Activated naive CD8-positive, alpha-beta T cell treated with anti-CD3 and anti-CD28 coated beads for 36 hours (primary cell): ENCODE results near the gene NNT. TPM values are rescaled to one million over a fixed set of nuclear protein-coding genes. Genes with fewer than 3 reads are reported as not detected.
"Not testable (repeated sequence)": the region's sequence is repeated elsewhere in the genome, so short reads cannot be mapped to it uniquely, and the experiment has no call there.

ENCODE experiments used
- DNase-seq: peaks from one replicate; pipeline ENCODE4 v3.0.0; 2021
- H3K27ac Mint-ChIP-seq: one replicate; pipeline ENCODE4 v1.8.0; 2022; ENCODE audit warnings: mild to moderate bottlenecking, moderate library complexity, mixed read lengths
- H3K27me3 Mint-ChIP-seq: one replicate; pipeline ENCODE4 v1.8.0; 2022; ENCODE audit warnings: mild to moderate bottlenecking, mixed read lengths
- H3K36me3 Mint-ChIP-seq: one replicate; pipeline ENCODE4 v1.8.0; 2021; ENCODE audit warnings: mild to moderate bottlenecking, mixed read lengths
- H3K4me1 Mint-ChIP-seq: one replicate; pipeline ENCODE4 v1.8.0; 2021; ENCODE audit warnings: mixed read lengths
- H3K4me3 Mint-ChIP-seq: one replicate; pipeline ENCODE4 v1.8.0; 2022; ENCODE audit warnings: mild to moderate bottlenecking, moderate library complexity, mixed read lengths
- H3K9me3 Mint-ChIP-seq: one replicate; pipeline ENCODE4 v1.8.0; 2022; ENCODE audit warnings: mixed read lengths
- total RNA-seq, 2 experiments: library from RNA; stranded (reverse); gene quantifications; one replicate each; pipeline ENCODE4 v1.2.3, GENCODE V29; 2021

Gene NNT
- total RNA-seq, 2 experiments from 2014 or later, result 69.7 to 71.8 TPM

DNA sequence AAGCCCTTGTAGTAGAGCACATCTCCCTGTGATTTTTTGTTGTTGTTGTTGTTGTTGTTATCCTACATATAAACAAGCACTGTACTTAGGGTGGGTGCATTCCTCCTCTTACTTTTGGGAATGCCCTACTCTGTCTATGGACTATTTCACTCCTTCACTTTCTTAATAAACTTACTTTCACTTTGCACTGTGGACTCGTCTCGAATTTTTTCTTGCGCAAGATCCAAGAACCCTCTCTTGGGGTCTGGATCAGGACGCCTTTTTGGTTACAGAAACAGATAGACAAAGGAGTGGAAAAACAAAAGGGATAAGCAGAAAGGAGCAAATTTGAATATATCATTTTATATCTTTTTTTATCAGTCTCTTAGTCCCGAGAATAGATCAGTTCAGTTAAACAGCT is 31.7 kb upstream of the NNT start:
- peaks cover 5% of the 10 kb centered on the region for H3K4me1 Mint-ChIP-seq
- DNase-seq, result no peak
- peaks cover 16% of the 10 kb centered on the region for H3K36me3 Mint-ChIP-seq
- H3K27me3 Mint-ChIP-seq, result no peaks in the 10 kb centered on the region
- no peak overlapping the region for H3K4me3 Mint-ChIP-seq
- no peaks in the 10 kb centered on the region for H3K9me3 Mint-ChIP-seq
- H3K27ac Mint-ChIP-seq, result no peak overlapping the region

DNA sequence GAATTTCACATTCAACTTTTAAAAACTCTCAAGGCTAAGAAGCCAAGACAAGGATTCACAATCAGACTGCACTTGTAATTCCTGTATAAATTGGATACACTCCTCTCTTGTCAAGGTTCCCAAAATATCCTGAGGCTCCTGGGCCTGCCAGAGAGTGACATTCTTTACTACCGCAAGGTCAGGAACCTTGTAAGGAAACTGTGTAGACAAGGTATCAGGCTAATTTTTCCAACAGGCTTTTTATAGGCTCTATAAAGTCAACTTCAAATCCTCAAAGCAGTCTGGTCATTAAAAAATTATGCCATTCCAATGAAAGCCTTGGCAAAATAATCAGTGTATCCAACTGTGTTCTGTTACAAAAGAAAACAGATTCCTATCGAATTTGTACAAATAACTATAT is 30.6 kb upstream of the NNT start:
- Mint-ChIP-seq H3K4me1 (peaks cover 5% of the 10 kb centered on the region), H3K4me3 (no peak overlapping the region), H3K27me3 (no peaks in the 10 kb centered on the region), H3K9me3 (no peaks in the 10 kb centered on the region), H3K27ac (no peak overlapping the region), H3K36me3 (peaks cover 22% of the 10 kb centered on the region)
- no peak for DNase-seq

DNA sequence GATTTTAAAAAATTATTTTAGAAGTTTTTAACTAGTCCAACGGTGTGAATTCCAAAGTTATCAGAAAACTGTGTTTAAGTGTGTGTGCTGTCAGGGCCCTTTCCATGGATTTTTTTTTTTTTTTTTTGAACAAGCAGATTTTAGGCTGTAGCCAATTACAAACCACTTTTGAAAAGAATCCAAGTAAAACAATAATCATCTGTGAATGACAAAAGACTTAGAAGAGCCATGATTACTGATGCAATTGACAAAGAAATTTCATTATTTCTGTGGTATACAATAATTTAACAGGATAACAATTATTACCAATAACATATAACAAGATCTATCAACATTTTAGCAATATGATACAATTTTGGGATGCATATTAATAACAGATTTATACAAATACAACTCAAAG is 29.9 kb upstream of the NNT start:
- Mint-ChIP-seq H3K36me3 (peaks cover 22% of the 10 kb centered on the region), H3K4me3 (no peak overlapping the region), H3K4me1 (peaks cover 2% of the 10 kb centered on the region), H3K27ac (no peak overlapping the region), H3K27me3 (no peaks in the 10 kb centered on the region), H3K9me3 (no peaks in the 10 kb centered on the region)
- DNase-seq, result no peak

DNA sequence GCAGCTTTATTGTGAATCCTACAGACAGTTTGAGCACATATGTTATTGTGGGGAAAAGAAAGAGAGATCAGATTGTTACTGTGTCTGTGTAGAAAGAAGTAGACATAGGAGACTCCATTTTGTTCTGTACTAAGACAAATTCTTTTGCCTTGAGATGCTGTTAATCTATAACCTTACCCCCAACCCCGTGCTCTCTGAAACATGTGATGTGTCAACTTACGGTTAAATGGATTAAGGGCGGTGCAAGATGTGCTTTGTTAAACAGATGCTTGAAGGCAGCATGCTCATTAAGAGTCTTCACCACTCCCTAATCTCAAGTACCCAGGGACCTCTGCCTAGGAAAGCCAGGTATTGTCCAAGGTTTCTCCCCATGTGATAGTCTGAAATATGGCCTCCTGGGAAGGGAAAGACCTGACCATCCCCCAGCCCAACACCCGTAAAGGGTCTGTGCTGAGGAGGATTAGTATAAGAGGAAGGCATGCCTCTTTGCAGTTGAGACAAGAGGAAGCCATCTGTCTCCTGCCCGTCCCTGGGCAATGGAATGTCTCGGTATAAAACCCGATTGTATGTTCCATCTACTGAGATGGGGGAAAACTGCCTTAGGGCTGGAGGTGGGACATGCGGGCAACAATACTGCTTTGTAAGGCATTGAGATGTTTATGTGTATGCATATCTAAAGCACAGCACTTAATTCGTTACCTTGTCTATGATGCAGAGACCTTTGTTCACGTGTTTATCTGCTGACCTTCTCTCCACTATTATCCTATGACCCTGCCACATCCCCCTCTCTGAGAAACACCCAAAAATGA is 22.4 kb upstream of the NNT start:
- not testable (repeated sequence) for H3K4me3 Mint-ChIP-seq, H3K4me1 Mint-ChIP-seq, H3K27me3 Mint-ChIP-seq, H3K9me3 Mint-ChIP-seq, DNase-seq, H3K27ac Mint-ChIP-seq
- H3K36me3 Mint-ChIP-seq, result peaks cover 23% of the 10 kb centered on the region

DNA sequence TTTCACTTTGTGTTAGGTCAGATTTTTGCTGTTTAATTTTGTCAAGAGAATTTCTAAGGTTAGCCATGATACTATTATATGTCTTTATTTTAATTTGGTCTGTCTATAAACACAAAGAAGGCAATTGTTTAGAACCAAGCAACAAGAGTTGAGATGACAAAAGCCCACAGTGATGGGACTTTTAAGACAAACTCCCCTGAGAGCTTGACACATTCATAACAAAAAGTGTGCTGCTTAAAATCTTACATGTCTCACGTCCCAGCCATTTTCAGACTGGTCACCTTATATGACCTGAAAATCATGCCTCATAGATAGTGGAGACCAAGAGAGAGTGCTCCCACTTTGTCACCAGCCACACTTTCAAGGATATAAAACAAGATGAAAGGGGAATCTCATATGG is 21.6 kb upstream of the NNT start:
- H3K27ac Mint-ChIP-seq, result no peak overlapping the region
- H3K9me3 Mint-ChIP-seq, result no peaks in the 10 kb centered on the region
- H3K4me1 Mint-ChIP-seq, result peaks cover 5% of the 10 kb centered on the region
- H3K36me3 Mint-ChIP-seq, result peaks cover 15% of the 10 kb centered on the region
- no peaks in the 10 kb centered on the region for H3K27me3 Mint-ChIP-seq
- no peak overlapping the region for H3K4me3 Mint-ChIP-seq
- no peak for DNase-seq

DNA sequence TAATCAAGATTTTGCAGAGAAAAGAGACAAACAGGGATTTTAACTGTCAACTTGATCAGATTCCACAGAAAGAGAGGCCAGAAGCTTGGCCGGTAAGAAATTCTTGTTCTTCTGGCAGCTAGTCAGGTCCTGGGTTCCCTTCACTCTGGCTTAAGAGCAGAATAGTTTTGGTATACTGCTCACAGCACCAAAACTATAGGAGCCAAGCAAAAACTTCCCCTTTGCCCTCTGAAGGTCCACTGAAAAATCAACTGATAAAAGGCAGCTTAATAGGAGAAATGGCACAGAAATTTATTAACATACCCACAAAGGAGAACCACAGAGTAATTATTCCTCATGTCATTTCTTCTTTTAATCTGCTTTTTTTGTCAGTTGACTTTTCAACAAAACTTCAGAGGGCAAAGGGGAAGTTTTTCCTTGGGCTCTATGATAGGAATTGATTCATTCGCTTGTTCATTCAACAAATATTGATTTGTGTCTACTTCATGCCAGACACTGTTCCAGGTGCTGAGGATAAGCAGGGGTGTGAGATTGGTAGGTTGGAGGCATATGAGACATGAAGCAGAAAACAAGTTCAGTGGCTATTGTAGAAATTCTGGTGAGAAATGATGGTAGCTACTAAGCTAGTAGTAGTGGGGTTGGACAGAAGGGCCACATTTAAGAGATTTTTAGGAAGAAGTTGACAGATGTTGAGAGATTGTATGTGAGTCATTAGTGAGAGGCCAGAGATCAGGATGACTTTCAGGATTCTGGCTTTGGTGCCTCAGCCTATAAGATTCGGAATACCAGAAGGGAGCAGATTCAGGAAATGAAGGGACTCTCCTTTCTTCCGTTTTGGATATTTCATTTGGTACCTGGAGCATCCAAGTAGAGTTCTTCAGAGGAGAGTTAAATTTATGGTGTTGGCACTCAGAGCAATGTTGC is 20.6 kb upstream of the NNT start:
- Mint-ChIP-seq H3K27me3 (no peaks in the 10 kb centered on the region), H3K4me1 (peaks cover 5% of the 10 kb centered on the region), H3K36me3 (peaks cover 15% of the 10 kb centered on the region), H3K27ac (no peak overlapping the region), H3K9me3 (no peaks in the 10 kb centered on the region), H3K4me3 (no peak overlapping the region)
- DNase-seq, result no peak

DNA sequence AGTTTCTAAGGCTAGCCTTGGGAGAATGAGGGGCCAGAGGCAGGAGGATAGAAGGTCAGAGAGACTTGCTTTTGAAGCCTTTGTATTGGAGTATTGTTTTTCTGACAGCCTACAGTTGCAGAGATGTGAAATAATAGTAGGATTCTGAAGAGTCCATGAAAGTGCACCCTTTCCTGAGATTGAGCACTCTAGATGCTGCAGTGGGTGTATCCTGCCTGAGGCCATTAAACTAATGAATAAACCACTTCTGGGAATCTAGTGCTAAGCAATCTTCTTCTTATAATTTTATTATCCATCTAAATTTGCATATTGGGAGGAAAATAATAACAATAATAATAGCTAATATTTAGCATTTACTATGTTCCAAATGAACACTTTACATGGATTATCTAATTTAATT is 19.3 kb upstream of the NNT start:
- H3K4me1 Mint-ChIP-seq, result peaks cover 5% of the 10 kb centered on the region
- no peaks in the 10 kb centered on the region for H3K27me3 Mint-ChIP-seq
- no peak for DNase-seq
- H3K9me3 Mint-ChIP-seq, result no peaks in the 10 kb centered on the region
- peaks cover 15% of the 10 kb centered on the region for H3K36me3 Mint-ChIP-seq
- no peak overlapping the region for H3K27ac Mint-ChIP-seq
- H3K4me3 Mint-ChIP-seq, result no peak overlapping the region

DNA sequence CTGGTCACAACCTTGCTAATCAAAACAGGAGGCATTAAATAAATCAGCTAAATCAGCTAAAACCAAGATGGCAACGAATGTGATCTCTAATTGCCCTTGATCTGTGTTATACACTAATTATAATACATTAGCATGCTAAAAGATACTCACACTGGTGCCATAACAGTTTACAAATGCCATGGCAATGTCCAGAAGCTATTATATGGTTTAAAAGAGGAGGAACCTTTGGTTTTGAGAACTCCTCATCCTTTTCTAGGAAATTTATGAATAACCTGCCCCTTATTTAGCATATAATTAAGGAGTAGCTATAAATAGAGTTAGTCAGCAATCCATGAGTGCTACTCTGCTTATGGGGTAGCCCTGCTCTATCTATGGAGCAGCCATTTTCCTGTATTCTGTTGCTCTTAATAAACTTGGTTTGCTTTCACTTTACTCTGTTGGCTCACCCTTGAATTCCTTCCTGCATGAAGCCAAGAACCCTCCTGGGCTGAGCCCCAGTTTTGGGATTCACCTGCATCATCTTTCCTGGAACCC is 18.7 kb upstream of the NNT start:
- no peak overlapping the region for H3K4me3 Mint-ChIP-seq
- H3K27me3 Mint-ChIP-seq, result no peaks in the 10 kb centered on the region
- H3K9me3 Mint-ChIP-seq, result no peaks in the 10 kb centered on the region
- peaks cover 15% of the 10 kb centered on the region for H3K36me3 Mint-ChIP-seq
- no peak for DNase-seq
- peaks cover 5% of the 10 kb centered on the region for H3K4me1 Mint-ChIP-seq
- H3K27ac Mint-ChIP-seq, result no peak overlapping the region

DNA sequence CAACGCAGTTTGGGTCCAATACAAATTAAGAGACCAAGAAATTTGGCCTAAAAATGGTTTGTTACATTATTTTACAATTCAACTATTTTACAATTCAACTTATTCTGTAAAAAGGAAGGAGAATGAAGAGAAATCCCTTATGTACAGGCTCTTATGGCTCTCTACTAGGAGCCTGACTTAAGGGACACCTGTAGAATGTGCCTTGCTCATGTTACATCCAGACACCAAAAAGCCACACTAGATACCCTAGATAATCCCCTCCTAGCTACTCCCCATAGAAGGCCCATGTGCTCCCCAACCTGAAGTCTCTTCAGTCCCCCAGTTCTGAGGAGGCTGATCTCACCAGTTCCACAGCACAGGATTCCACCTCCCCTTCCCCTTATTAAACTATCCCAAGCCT is 14.1 kb upstream of the NNT start:
- Mint-ChIP-seq H3K27me3 (no peaks in the 10 kb centered on the region), H3K4me1 (no peaks in the 10 kb centered on the region), H3K9me3 (no peaks in the 10 kb centered on the region), H3K27ac (no peak overlapping the region), H3K4me3 (no peak overlapping the region), H3K36me3 (peaks cover 8% of the 10 kb centered on the region)
- DNase-seq, result no peak

DNA sequence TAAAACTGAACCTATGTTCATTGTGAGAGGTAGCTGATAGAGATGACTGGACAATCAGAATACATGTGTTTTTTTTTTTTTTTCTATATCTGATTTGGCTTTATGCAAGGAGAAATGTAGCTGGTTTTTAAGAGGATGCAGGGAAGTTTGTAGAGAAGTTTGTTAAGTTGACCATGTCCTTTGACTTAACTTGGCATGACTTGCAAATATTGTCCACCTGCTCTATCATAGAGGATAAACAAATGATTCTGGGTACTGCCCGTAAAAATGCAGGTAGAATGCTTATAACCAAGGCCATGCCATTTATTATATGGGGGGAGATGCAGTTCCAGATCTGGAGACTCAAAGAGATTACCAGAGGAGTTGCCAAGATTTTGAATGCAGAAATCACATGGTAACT is 13.7 kb upstream of the NNT start:
- DNase-seq, result no peak
- H3K4me3 Mint-ChIP-seq, result no peak overlapping the region

DNA sequence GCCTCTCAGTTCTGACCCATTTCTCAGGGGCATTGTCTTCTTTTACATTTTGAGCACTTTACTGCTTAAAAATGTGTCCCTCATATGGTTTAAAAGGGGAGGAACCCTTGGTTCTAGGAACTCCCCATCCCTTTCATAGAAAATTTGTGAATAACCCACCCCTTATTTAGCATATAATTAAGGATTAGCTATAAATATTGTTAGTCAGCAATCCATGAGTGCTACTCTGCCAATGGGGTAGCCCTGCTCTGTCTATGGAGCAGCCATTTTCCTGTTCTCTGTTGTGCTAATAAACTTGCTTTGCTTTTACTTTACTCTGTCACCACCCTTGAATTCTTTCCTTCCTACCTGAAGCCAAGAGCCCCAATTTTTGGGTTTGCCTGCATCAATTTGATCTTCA is 12.3 kb upstream of the NNT start:
- H3K27ac Mint-ChIP-seq, result no peak overlapping the region
- H3K27me3 Mint-ChIP-seq, result no peaks in the 10 kb centered on the region
- H3K4me1 Mint-ChIP-seq, result no peaks in the 10 kb centered on the region
- DNase-seq, result no peak
- no peaks in the 10 kb centered on the region for H3K9me3 Mint-ChIP-seq
- H3K36me3 Mint-ChIP-seq, result peaks cover 8% of the 10 kb centered on the region
- no peak overlapping the region for H3K4me3 Mint-ChIP-seq

More for the DNA sequence above, 13.7 kb upstream of the NNT start:
- Mint-ChIP-seq H3K27me3 (no peaks in the 10 kb centered on the region), H3K4me1 (no peaks in the 10 kb centered on the region), H3K36me3 (peaks cover 8% of the 10 kb centered on the region), H3K27ac (no peak overlapping the region), H3K9me3 (no peaks in the 10 kb centered on the region)

DNA sequence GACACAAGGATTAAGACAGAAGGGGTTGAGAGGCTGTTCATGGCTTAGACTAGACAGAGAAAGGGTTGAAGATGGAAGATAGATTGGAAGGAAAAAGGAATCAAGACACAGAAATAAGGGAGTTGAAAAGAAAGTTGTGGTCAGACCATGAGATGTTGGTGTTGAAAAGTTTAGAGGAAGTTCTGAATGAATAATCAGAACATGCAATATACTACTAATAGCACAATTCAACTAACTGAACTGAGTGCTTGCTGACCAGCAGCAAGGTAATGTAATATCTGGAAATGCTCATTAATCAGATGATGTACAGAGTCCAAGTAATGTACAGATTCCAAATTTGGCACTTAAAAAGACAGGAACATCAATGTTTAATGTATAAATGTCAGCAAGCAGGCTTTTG is 10.6 kb upstream of the NNT start:
- peaks cover 3% of the 10 kb centered on the region for H3K36me3 Mint-ChIP-seq
- H3K4me3 Mint-ChIP-seq, result no peak overlapping the region
- H3K9me3 Mint-ChIP-seq, result no peaks in the 10 kb centered on the region
- no peaks in the 10 kb centered on the region for H3K4me1 Mint-ChIP-seq
- H3K27me3 Mint-ChIP-seq, result no peaks in the 10 kb centered on the region
- no peak for DNase-seq
- no peak overlapping the region for H3K27ac Mint-ChIP-seq

DNA sequence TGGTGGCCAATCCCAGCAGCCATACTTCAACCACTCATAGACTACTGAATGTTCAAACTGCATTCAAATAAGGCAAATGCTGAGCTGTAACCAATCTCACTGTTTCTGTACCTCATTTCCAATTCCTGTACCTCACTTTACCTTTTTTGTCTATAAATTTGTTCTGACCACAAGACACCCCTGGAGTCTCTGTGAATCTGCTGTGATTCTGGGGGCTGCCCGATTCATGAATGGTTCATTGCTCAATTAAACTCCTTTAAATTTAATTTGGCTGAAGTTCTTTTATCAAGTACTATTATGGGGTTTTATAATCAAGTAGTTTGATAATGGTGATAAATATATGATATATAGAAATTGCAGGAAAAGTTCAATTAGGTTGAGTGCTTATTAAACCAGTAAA is 4.1 kb upstream of the NNT start:
- not testable (repeated sequence) for DNase-seq, H3K4me3 Mint-ChIP-seq, H3K27me3 Mint-ChIP-seq, H3K27ac Mint-ChIP-seq, H3K9me3 Mint-ChIP-seq
- Mint-ChIP-seq H3K4me1 (peaks cover 11% of the 10 kb centered on the region), H3K36me3 (peaks cover 13% of the 10 kb centered on the region)

DNA sequence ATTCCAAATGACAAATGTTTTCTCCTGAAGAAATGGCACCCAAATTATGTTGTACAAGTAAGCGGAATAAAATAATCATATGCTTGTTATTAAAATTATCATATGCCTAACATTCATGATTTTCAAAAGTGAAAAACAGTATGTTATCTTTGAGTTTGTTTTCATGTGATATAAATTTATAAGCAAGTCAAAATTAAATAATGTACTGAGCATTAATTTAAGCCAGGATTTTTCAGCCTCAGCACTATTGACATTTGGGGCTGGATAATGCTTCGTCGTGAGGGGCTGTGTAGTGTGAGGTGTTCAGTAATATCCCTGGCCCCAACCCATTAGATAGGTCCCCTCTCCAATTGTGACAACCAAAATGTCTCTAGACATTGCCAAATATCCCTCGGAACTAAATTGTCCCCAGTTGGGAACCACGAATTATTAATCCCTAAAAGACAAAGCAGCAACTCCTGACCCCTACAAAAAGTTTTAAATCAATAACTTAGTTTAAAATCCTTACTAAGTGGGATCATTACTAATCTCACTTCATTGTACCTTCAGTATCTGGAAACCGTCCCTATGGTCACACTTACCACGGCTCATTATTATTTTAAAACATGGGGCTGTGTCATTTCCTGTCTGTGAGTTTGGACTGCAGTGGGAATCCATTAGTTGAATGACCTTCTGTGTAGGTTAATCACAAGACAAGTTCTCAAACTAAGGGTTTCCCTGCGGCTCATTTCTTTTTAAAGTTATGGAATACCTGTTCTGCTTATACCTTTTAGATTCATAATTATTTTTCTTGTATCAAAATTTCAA is 1.3 kb upstream of the NNT start:
- Mint-ChIP-seq H3K4me1 (peaks cover 18% of the 10 kb centered on the region), H3K9me3 (peaks cover 2% of the 10 kb centered on the region), H3K36me3 (peaks cover 23% of the 10 kb centered on the region), H3K27ac (peak overlapping the region; percentile 78), H3K4me3 (peak overlapping the region; percentile 85), H3K27me3 (no peaks in the 10 kb centered on the region)
- DNase-seq, result no peak
